ENCODE measurements around the gene AKAP13.

The AKAP13 gene

DNA sequence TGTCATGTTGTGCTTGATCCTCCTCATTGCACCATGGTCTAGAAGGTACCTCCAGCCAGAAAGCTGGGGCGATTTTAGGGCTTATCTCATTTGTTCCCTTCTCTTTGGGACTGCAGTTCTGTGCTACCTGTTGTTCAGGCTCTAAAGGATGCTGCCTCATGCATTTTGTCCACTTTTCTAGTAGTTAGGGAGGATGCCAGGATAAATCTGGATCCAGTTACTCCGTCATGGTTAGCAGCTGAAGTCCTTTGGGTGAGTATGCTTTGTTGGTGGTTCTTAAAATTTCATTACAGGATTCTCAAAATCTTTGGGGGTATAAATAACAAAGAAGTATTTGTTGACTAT is 8.9 kb downstream of the AKAP13 start:
- FAIRE-seq: no peak

GRCh38 chr15:85389772-85390171 is 9.4 kb downstream of the AKAP13 start:
- FAIRE-seq: no peak

GRCh38 chr15:85393210-85393609 is 12.8 kb downstream of the AKAP13 start:
- FAIRE-seq: no peak

GRCh38 chr15:85394554-85395333 is 14.3 kb downstream of the AKAP13 start:
- FAIRE-seq: no peak

- FAIRE-seq: no peak
Observed at GRCh38 chr15:85396554-85396953, 16.2 kb downstream of the AKAP13 start.

- no peak for FAIRE-seq
Observed at GRCh38 chr15:85397151-85397550, 16.7 kb downstream of the AKAP13 start.

DNA sequence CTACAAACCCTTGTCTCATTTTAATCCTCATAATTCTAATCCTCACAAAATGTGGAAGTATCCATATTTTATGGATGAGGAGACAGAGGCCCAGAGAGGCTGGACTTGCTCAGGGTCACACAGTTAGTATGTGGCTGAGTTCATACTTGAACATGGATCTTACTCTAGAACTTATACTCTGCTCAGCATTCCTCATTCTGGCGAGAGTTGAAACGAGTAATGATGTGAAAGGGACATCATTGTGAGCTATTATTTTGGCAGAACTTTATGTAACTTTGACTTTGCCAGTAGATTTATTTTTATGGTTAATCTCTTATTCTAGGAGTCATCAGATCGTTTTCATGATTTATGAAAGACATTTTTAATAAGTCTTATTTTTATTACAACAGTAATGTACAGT is 17.5 kb downstream of the AKAP13 start:
- FAIRE-seq: no peak

- FAIRE-seq: no peak
Observed at GRCh38 chr15:85398822-85399221, 18.4 kb downstream of the AKAP13 start.

DNA sequence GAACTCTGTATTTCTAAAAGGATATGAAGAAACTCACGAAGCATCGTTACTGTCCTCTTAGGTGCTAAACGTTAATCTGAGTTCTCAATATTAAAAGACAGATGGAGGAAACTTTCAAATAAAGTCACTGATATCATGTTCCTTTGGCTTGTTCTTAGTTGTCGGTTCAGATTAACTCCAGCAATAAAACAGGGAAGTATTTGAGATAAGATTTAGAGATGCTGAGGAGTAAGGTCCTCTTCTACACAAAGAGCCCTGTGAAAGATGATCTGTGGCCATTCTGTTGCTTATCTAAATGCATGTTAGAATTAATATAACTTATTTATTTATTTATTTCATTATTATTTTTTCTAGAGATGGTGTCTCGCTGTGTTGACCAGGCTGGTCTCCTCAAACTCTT is 19.2 kb downstream of the AKAP13 start:
- FAIRE-seq: no peak

DNA sequence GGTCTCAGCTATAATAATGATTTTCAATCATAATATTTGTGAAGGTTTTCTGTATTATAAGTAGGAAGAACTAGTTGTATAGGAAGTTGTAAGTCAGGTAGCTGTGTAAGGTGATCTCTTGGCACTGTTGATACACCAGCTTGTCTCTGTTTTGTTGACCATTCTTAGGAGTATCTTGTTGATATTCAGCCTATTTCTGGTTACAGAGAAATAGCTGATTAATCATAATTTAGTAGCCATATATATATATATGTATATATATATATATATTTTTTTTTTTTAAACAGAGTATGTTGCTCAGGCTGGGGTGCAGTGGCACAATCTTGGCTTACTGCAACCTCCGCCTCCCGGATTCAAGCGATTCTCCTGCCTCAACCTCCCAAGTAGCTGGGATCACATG is 20.2 kb downstream of the AKAP13 start:
- FAIRE-seq: no peak

DNA sequence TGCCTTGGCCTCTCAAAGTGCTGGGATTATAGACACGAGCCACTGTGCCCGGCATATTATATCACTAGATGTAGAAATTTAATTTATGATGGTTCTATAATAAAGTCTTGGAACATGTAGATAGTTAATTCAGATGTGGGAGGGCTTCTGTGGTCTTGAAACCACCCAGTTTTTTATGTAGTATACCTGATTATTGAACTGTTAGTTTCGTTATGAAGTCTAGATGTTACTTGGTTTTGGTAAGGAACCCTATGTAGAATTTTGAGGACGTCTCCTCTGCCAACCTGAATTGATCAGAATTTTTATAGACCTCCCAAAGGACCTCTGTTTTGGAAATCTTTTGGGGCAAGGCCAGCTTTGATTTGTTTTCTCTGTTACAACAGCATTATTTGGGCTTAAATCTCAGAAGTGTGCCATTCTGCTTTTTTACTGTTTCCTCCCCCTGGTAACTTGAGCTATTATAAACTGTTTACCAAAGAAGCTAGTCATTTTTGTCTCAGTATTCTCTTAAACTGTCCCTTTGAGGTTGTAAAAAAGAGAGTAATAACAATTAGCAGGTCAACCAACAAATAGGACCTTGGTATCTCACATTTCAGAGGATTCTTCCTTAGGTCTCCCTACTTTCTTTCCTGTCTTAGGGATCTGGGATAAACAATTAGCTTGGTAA is 20.8 kb downstream of the AKAP13 start:
- FAIRE-seq: no peak

DNA sequence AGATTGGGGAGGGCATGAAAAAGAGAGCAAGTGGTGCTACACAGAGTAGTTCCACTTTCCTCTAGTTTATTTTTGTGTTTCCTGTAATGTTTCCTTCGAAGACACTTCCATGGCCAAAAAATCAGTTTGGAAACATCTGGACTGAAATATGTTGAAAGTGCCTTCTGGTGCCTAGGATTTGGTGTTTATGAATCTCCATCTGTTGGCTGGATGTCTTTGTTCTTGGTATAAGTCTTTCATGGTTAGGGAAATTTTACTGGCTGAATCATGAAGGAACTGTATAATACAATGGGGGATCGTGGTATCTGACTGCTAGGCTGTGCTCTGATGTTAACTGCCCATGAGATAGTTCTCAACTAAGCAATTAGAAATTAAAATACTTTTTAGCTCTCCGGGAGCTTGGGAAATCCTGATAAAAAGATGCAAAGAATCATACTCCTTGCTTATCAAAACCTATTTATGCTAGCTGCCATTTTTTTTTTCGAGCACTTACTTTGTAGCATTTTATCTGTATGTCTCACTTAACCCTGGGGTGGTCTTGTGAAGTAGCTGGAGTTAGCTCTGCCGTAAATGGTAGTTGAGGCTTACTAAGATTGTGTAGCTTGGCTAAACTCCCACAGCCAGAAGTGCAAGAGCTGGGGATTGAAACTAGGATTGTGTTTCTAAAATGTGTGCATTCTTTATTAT is 21.9 kb downstream of the AKAP13 start:
- no peak for FAIRE-seq

DNA sequence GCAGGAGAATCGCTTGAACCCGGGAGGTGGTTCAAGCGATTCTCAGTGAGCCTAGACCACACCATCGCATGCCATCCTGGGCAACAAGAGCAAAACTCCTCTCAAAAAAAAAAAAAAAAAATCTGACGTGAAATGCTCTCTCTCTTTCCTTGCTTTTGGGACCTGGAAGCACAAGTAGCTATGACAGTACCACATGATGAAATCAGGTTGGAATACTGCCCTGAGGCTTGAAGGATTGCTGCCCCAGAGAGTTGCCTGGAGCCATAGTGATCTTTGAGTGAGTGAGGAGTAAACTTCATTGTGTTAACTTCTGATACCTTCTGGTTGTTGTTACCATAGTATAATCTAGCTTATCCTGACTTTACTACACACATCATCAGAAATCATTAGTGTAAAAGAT is 23.3 kb downstream of the AKAP13 start:
- no peak for FAIRE-seq

DNA sequence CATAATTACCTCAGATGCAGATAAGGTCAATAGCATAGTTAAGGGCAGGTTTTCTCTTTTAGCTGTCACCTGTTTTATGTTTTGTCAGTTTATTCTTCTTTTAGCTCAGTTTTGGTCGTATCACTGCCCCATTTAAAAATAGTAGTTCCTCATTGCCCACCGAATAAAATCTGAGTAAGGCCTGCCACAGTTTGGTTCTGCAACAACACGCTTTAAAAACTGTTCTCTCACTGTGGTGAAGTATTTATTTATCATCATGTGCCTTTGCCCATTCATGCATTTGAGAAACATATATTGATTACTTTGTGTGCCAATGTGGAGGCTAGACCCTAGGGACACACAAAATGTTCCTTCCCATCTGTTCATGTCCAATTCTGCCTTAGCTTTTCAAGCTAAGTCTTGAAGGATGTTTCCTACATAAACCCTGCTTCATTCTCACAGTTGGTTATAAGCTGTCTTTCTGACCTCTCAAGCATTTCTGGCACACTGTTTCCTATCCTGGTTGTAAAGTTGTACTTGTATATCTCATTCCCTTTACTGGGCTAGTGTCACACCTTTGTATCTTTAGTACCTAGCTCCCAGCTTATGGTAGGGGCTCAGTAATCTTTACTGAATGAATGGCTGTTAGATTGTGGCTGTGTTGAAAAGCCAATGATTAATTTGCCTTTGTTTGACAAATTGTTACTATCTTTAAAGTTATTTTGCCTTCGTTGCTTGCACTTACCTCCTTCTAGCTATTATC is 23.9 kb downstream of the AKAP13 start:
- FAIRE-seq: no peak

- FAIRE-seq: no peak
Observed at GRCh38 chr15:85404918-85405866, 24.8 kb downstream of the AKAP13 start.

GRCh38 chr15:85406916-85407315 is 26.5 kb downstream of the AKAP13 start:
- no peak for FAIRE-seq

DNA sequence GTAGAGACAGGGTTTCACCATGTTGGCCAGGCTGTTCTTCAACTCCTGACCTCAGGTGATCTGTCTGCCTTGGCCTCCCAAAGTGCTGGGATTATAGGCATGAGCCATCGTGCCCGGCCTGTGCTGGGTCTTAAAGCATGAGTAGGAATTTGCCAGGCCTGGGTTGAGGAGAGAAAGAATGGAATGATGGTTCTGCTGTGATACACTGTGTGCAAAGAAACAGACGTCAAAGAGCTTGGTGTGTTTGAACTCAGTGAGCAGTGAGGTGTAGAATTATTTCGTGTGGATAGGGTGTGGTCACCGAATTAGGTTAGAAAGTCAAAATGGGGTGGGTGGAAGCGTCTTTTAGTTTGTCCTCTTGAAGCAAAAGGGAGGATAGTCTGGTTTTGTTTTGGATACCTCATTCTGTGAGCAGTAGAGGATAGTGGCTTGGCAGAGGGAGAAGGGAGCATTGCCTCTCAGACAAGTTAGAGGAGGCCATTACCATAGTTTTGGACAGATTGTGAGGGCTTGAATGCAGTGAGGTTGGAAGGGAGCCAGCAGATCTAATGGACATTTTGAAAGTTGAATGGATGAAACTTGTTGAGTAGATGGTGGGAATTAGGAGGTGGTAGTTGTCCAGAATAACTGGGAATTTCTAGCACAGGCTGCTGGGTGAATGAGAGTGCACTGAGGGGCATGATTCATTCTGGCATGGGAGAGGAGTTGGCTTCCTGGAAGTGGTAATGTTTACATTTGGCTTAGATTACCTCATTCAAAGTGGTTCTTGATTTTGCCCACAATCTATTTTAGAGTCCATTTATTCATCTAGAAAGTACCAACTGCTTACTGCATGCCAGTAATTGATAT is 27.2 kb downstream of the AKAP13 start:
- FAIRE-seq: no peak

DNA sequence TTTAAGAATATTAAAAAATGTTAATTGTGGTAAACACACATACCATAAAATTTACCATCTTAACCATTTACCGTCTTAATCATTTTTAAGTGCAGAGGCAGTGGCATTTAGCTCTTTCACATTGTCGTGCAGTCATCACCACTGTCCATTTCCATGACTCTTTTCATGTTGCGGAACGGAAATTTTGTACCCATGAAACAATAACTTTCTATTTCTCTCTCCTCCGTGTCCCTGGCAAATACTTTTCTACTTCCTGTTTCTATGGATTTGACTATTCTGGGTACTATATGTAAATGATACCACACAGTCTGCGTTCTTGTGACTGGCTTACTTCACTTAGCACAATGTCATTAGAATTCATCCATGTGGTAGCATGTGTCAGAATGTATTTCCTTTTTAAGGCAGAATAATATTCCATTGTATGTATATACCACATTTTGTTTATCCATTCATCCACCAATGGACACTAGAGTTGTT is 27.9 kb downstream of the AKAP13 start:
- FAIRE-seq: no peak

GRCh38 chr15:85412066-85412465 is 31.7 kb downstream of the AKAP13 start:
- no peak for FAIRE-seq

GRCh38 chr15:85412956-85413854 is 32.8 kb downstream of the AKAP13 start:
- no peak for FAIRE-seq

All from colon (tissue), 2 donors.